ENCODE measurements around the gene TMX1.

DNA sequence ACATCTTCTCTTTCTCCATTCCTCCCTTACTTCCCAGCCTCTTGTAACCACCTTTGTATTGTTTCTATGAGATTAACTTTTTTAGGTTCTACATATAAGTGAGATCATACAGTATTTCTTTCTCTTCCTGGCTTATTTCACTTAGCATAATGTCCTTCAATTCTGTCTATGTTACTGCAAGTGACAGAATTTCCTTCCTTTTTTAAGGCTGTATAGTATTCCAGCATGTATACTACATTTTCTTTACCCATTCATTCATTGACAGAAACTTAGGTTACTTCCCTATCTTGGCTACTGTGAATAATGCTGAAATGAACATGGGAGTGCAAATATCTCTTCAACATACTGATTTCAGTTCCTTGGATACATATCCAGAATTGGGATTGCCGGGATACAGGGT, 18.2 kb downstream of the TMX1 start:
- TF ChIP-seq, protein P1, sequence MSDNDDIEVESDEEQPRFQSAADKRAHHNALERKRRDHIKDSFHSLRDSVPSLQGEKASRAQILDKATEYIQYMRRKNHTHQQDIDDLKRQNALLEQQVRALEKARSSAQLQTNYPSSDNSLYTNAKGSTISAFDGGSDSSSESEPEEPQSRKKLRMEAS (IDR thresholded peaks at IDR 0.05) = no peak
- TF ChIP-seq, protein P2, sequence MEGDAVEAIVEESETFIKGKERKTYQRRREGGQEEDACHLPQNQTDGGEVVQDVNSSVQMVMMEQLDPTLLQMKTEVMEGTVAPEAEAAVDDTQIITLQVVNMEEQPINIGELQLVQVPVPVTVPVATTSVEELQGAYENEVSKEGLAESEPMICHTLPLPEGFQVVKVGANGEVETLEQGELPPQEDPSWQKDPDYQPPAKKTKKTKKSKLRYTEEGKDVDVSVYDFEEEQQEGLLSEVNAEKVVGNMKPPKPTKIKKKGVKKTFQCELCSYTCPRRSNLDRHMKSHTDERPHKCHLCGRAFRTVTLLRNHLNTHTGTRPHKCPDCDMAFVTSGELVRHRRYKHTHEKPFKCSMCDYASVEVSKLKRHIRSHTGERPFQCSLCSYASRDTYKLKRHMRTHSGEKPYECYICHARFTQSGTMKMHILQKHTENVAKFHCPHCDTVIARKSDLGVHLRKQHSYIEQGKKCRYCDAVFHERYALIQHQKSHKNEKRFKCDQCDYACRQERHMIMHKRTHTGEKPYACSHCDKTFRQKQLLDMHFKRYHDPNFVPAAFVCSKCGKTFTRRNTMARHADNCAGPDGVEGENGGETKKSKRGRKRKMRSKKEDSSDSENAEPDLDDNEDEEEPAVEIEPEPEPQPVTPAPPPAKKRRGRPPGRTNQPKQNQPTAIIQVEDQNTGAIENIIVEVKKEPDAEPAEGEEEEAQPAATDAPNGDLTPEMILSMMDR (IDR thresholded peaks at IDR 0.05; ENCODE audit: low read depth, low read length, missing input control) = no peak
- TF ChIP-seq YY1 (IDR thresholded peaks at IDR 0.05) (no peak), GABPA (IDR thresholded peaks at IDR 0.05 in 1 of 2, conservative IDR thresholded peaks at IDR 0.05 in 1 of 2) (no peak), RAD21 (IDR thresholded peaks at IDR 0.05) (no peak), FOXA1 (IDR thresholded peaks at IDR 0.05) (no peak), TAF1 (conservative IDR thresholded peaks at IDR 0.05) (no peak), SP1 (IDR thresholded peaks at IDR 0.05) (no peak), JUND (IDR thresholded peaks at IDR 0.05) (no peak)
- TF ChIP-seq, protein P3, sequence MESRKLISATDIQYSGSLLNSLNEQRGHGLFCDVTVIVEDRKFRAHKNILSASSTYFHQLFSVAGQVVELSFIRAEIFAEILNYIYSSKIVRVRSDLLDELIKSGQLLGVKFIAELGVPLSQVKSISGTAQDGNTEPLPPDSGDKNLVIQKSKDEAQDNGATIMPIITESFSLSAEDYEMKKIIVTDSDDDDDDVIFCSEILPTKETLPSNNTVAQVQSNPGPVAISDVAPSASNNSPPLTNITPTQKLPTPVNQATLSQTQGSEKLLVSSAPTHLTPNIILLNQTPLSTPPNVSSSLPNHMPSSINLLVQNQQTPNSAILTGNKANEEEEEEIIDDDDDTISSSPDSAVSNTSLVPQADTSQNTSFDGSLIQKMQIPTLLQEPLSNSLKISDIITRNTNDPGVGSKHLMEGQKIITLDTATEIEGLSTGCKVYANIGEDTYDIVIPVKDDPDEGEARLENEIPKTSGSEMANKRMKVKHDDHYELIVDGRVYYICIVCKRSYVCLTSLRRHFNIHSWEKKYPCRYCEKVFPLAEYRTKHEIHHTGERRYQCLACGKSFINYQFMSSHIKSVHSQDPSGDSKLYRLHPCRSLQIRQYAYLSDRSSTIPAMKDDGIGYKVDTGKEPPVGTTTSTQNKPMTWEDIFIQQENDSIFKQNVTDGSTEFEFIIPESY (IDR thresholded peaks at IDR 0.05) = no peak

Measured in liver (tissue), 3 donors.